Gastroesophageal sphincter (tissue), 3 donors: ENCODE results near the gene PIK3R1.

Experiments
- CTCF ChIP-seq, 4 experiments: fragments of 200-600 bp in 2 of 4; fragments of 450-650 bp in 2 of 4; sonication (generic) in 1 of 4; IDR thresholded peaks; one replicate each; pipeline ENCODE4 v1.5.1; 2017 to 2019; ENCODE audit warnings: antibody characterized with exemption in 4 of 4, mild to moderate bottlenecking in 2 of 4, moderate library complexity in 2 of 4
- EP300 ChIP-seq: sonication (generic); formaldehyde crosslinking; IDR thresholded peaks from one replicate; pipeline ENCODE4 v1.6.1; 2017; ENCODE audit warnings: antibody characterized with exemption, mild to moderate bottlenecking
- POLR2A ChIP-seq, 2 donors: fragments of 450-650 bp; IDR thresholded peaks; one replicate each; pipeline ENCODE4 v1.6.1; 2017; ENCODE audit warnings: antibody characterized with exemption in 2 of 2, mild to moderate bottlenecking in 2 of 2, moderate library complexity in 1 of 2

- TF ChIP-seq CTCF (IDR thresholded peaks at IDR 0.05) = no peak
- no peak for TF ChIP-seq POLR2A (IDR thresholded peaks at IDR 0.05)
- TF ChIP-seq EP300 = no peak
These were observed 14.7 kb downstream of the PIK3R1 start for GRCh38 chr5:68230285-68230684.
